GM12872 (cell line): ENCODE results near the gene POLR3GL.

ENCODE experiments used
- CTCF ChIP-seq: IDR thresholded peaks from 3 replicates; pipeline ENCODE4 v1.5.1; 2011; ENCODE audit warnings: low read depth, mild to moderate bottlenecking, low read length, moderate library complexity; ENCODE audit not compliant: insufficient read depth

The POLR3GL gene

GRCh38 chr1:146012703-146013558, 48.4 kb downstream of the POLR3GL start:
- peak; percentile 62 for TF ChIP-seq CTCF

- TF ChIP-seq CTCF, result no peak
Observed at GRCh38 chr1:146013559-146013922, 49.1 kb downstream of the POLR3GL start.

GRCh38 chr1:146016891-146017290, 52.4 kb downstream of the POLR3GL start:
- no peak for TF ChIP-seq CTCF

DNA sequence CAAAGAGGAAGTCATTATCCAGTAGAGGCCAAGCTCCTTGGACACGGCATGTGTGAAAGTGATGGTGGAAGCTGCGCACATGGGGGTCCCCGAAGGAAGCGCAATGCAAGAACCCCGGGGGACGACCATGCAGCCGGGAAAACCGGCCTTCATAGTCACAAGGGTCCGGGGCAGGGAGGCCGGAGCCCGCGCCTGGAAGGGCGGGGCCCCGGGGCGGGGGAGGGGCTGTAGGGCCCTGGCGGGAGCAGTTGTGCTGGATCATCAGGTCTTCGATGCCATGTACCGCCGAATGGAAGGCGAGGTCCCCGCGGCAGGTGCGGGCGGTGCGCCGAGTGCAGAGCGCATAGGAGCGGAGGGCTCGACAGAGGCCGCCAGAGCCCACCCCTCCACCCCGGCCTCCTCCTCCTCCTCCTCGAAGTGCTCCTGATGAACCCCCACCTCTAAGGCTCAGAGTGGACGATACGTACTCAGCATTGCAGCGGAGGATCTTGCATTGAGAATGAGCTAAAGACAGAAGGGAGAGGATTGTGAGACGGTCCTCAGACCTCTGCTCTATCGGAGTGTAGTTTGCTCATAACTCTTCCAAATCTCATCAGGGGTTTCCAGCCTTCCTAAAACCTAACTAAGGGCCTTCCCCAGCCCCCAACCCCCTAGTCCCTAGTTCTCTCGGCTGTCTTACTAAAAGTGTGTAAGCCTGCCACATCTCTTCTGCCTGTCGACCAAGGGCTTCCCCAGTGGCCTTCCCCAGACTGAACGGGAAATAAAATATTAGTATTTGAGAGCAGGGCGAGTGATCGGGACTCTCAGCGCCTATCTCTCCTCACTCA, 55.0 kb downstream of the POLR3GL start:
- no peak for TF ChIP-seq CTCF

- TF ChIP-seq CTCF, result no peak
Observed at GRCh38 chr1:146020058-146021049, 55.9 kb downstream of the POLR3GL start.

DNA sequence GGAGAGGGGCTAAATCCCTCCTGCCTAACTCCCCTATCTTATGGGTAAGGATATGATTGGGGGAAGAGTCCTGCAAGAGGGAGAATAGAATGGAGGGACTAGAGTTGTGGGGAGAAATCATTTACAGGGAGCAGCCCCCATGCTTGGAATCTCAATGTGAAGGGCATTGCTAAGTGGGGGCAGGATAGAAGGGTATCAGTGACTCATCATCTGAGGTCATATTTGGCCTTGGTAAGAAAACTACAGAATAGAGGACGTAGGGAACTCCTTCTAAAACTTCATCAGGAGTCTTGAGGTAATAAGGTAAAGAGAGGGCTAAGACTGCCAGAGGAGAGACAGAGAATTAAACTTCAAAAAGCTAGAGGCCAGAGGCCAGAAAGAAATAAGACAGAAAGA, 56.6 kb downstream of the POLR3GL start:
- TF ChIP-seq CTCF, result no peak
